Aorta (tissue), 5 donors: Measurements from ENCODE around the gene FRMD4A. TPM values are rescaled to one million over a fixed set of nuclear protein-coding genes. Genes with fewer than 3 reads are reported as not detected.
A peak's percentile ranks its signal among the peaks of the same experiment; 100 is the strongest.

Source experiments
- ATAC-seq: fragments of 200-7000 bp; cut with Tn5 transposase; one replicate; pipeline ENCODE4 v1.9.1; 2022; ENCODE audit warnings: moderate library complexity; ENCODE audit not compliant: low FRiP score
- DNase-seq, 2 donors: peaks; one replicate each; pipeline ENCODE4 v3.0.0-alpha.2; 2020
- H3K27ac ChIP-seq, 2 donors: one replicate each; pipeline ENCODE4 v1.5.1; 2013; ENCODE audit warnings: low read length in 2 of 2, mild to moderate bottlenecking in 2 of 2, moderate library complexity in 2 of 2, control low read depth in 1 of 2, inconsistent platforms in 1 of 2, low read depth in 1 of 2
- H3K27me3 ChIP-seq, 2 donors: one replicate each; pipeline ENCODE4 v1.6.1; 2013; ENCODE audit warnings: control low read depth in 1 of 2, low read length in 1 of 2, mild to moderate bottlenecking in 1 of 2, moderate library complexity in 1 of 2; ENCODE audit not compliant: insufficient read depth in 2 of 2, control insufficient read depth in 1 of 2
- H3K36me3 ChIP-seq, 2 donors: one replicate each; pipeline ENCODE4 v1.6.1; 2013; ENCODE audit warnings: control low read depth in 1 of 2, low read length in 1 of 2, mild to moderate bottlenecking in 1 of 2; ENCODE audit not compliant: insufficient read depth in 2 of 2, control insufficient read depth in 1 of 2
- H3K4me1 ChIP-seq, 2 donors: one replicate each; pipeline ENCODE4 v1.6.1; 2013; ENCODE audit warnings: low read length in 2 of 2, control low read depth in 1 of 2, mild to moderate bottlenecking in 1 of 2, moderate library complexity in 1 of 2; ENCODE audit not compliant: insufficient read depth in 2 of 2, control insufficient read depth in 1 of 2
- H3K4me3 ChIP-seq, 2 donors: one replicate each; pipeline ENCODE4 v1.5.1; 2013; ENCODE audit warnings: low read length in 2 of 2, control low read depth in 1 of 2, mild to moderate bottlenecking in 1 of 2
- H3K9me3 ChIP-seq: one replicate; pipeline ENCODE4 v1.6.1; 2013; ENCODE audit warnings: mild to moderate bottlenecking, low read length; ENCODE audit not compliant: control insufficient read depth
- WGBS, 2 donors: extraction: QIAGEN DNeasy Blood & Tissue Kit; methylation state at CpG; one replicate each; pipeline ENCODE4 v1.1.7; 2013; 5-methylcytosine and 5-hydroxymethylcytosine counted together
- intact Hi-C, 2 donors: fragments of 100-400 bp; cut with DNase I; formaldehyde crosslinking; loops; one replicate each; pipeline versions ENCODE4 v1.14.2 to v1.15.0; 2022
- polyA plus RNA-seq, 2 donors: library from polyadenylated mRNA; stranded (reverse); fragments of 200-250 nt; gene quantifications; one replicate each; pipeline ENCODE4 v1.2.3, GENCODE V29; 2013
- total RNA-seq, 2 donors: library from RNA; stranded (reverse); fragmentation: NEBNext Ultra II Directional; extraction: Animal tissue kit (Norgen Biotek cat#: 25700); gene quantifications; one replicate each; pipeline ENCODE4 v1.2.1, GENCODE V29; 2021
- donor health status: healthy with polysubstance abuse.
- donor health status: Bipolar disorder and iron deficiency.
- donor health status: DM: no; HTN: no; CAD: no.
- donor health status: DM: no; HTN: no; CAD: no.
- donor health status: DM: yes; HTN: yes; CAD: no.

The FRMD4A gene
- total and polyA plus RNA-seq, 4 donors: 11.4 to 65.6 (median 39.7) TPM

- 89 to 94% methylated on average over 6 of the region's 6 CpGs for WGBS, 2 donors
- no peaks in the 10 kb centered on the region for H3K27me3 ChIP-seq
- ATAC-seq (no peak), DNase-seq (no peak)
- H3K27ac ChIP-seq: no peak overlapping the region
- no peaks in the 10 kb centered on the region for H3K36me3 ChIP-seq
- intact Hi-C loops: no loop called here
- H3K9me3 ChIP-seq: no peaks in the 10 kb centered on the region
- no peaks in the 10 kb centered on the region for H3K4me1 ChIP-seq
- no peak overlapping the region for H3K4me3 ChIP-seq
Observed at GRCh38 chr10:14311206-14311957, 19.3 kb downstream of the FRMD4A start.

- no peaks in the 10 kb centered on the region for H3K9me3 ChIP-seq
- ATAC-seq: no peak
- H3K4me3 ChIP-seq: no peak overlapping the region
- no peaks in the 10 kb centered on the region for H3K4me1 ChIP-seq
- no peak for DNase-seq
- intact Hi-C loops: no loop called here
- no peaks in the 10 kb centered on the region for H3K27me3 ChIP-seq
- no peak overlapping the region for H3K27ac ChIP-seq
- 89 to 93% methylated on average over 10 of the region's 10 CpGs for WGBS, 2 donors
- H3K36me3 ChIP-seq: no peaks in the 10 kb centered on the region
Observed at GRCh38 chr10:14309593-14309992, 21.1 kb downstream of the FRMD4A start.

GRCh38 chr10:14306190-14306589, 24.5 kb downstream of the FRMD4A start:
- no peaks in the 10 kb centered on the region for H3K27me3 ChIP-seq
- intact Hi-C loops: no loop called here
- ATAC-seq: no peak
- DNase-seq: no peak
- H3K27ac ChIP-seq: no peak overlapping the region
- H3K9me3 ChIP-seq: no peaks in the 10 kb centered on the region
- no peaks in the 10 kb centered on the region for H3K36me3 ChIP-seq
- H3K4me1 ChIP-seq: no peaks in the 10 kb centered on the region
- WGBS, 2 donors: 76 to 82% methylated on average over 5 of the region's 5 CpGs
- no peak overlapping the region for H3K4me3 ChIP-seq

GRCh38 chr10:14304046-14304445, 26.7 kb downstream of the FRMD4A start:
- 10 to 18% methylated on average over 5 of the region's 5 CpGs for WGBS, 2 donors

GRCh38 chr10:14302035-14302434, 28.7 kb downstream of the FRMD4A start:
- no peak overlapping the region for H3K4me3 ChIP-seq
- intact Hi-C loops: no loop called here

More at GRCh38 chr10:14304046-14304445, 26.7 kb downstream of the FRMD4A start:
- intact Hi-C loops: no loop called here
- Histone ChIP-seq H3K27ac (no peak overlapping the region), H3K4me3 (no peak overlapping the region), H3K27me3 (no peaks in the 10 kb centered on the region), H3K9me3 (no peaks in the 10 kb centered on the region), H3K36me3 (no peaks in the 10 kb centered on the region), H3K4me1 (no peaks in the 10 kb centered on the region)
- ATAC-seq (no peak), DNase-seq (no peak)

GRCh38 chr10:14299556-14299955, 31.2 kb downstream of the FRMD4A start:
- no peaks in the 10 kb centered on the region for H3K9me3 ChIP-seq
- no peak overlapping the region for H3K4me3 ChIP-seq
- WGBS, 2 donors: 89 to 90% methylated on average over 3 of the region's 3 CpGs
- intact Hi-C loops: loop anchor here in 1 of 2 donors (10.0 kb wide), 1 partner anchor 155 kb away; no protein-coding TSS in a partner anchor
- no peaks in the 10 kb centered on the region for H3K27me3 ChIP-seq
- H3K4me1 ChIP-seq: peaks cover 2 to 3% of the 10 kb centered on the region in 2 donors
- H3K36me3 ChIP-seq: no peaks in the 10 kb centered on the region
- ATAC-seq (no peak), DNase-seq (no peak)
- no peak overlapping the region for H3K27ac ChIP-seq

More at GRCh38 chr10:14302035-14302434, 28.7 kb downstream of the FRMD4A start:
- H3K27me3 ChIP-seq: no peaks in the 10 kb centered on the region
- 74 to 77% methylated on average over 2 of the region's 2 CpGs for WGBS, 2 donors
- no peaks in the 10 kb centered on the region for H3K4me1 ChIP-seq
- no peak for DNase-seq
- H3K27ac ChIP-seq: no peak overlapping the region
- H3K9me3 ChIP-seq: no peaks in the 10 kb centered on the region
- no peak for ATAC-seq
- H3K36me3 ChIP-seq: no peaks in the 10 kb centered on the region

- ATAC-seq (peak; percentile 66), DNase-seq (peak in 1 of 2 donors; percentile 42)
- no peaks in the 10 kb centered on the region for H3K27me3 ChIP-seq
- H3K4me1 ChIP-seq: peaks cover 2 to 3% of the 10 kb centered on the region in 2 donors
- no peak overlapping the region for H3K27ac ChIP-seq
- WGBS, 2 donors: 30 to 33% methylated on average over 9 of the region's 9 CpGs
- H3K36me3 ChIP-seq: no peaks in the 10 kb centered on the region
- intact Hi-C loops: loop anchor here in 1 of 2 donors (10.0 kb wide), 1 partner anchor 159 kb away; no protein-coding TSS in a partner anchor
- H3K9me3 ChIP-seq: no peaks in the 10 kb centered on the region
- H3K4me3 ChIP-seq: no peak overlapping the region
Observed at GRCh38 chr10:14296065-14296709, 34.5 kb downstream of the FRMD4A start.

GRCh38 chr10:14294347-14295059, 36.2 kb downstream of the FRMD4A start:
- no peak overlapping the region for H3K4me3 ChIP-seq
- H3K27ac ChIP-seq: no peak overlapping the region
- DNase-seq (no peak), ATAC-seq (no peak)
- H3K9me3 ChIP-seq: no peaks in the 10 kb centered on the region
- H3K36me3 ChIP-seq: no peaks in the 10 kb centered on the region
- no peaks in the 10 kb centered on the region for H3K27me3 ChIP-seq
- peaks cover 2 to 3% of the 10 kb centered on the region in 2 donors for H3K4me1 ChIP-seq
- intact Hi-C loops: loop anchor here in 1 of 2 donors (10.0 kb wide), 1 partner anchor 160 kb away; no protein-coding TSS in a partner anchor
- WGBS, 2 donors: 82 to 85% methylated on average over 14 of the region's 14 CpGs
